GM21381 (cell line): ENCODE results near the gene MIB2.
A peak's percentile ranks its signal among the peaks of the same experiment; 100 is the strongest.
"Not testable (repeated sequence)": the region's sequence is repeated elsewhere in the genome, so short reads cannot be mapped to it uniquely, and the experiment has no call there.

Experiments
- ATAC-seq: cut with Tn5 transposase; IDR thresholded peaks from one replicate; pipeline ENCODE4 v1.9.1; 2021; ENCODE audit warnings: mild to moderate bottlenecking, moderate library complexity; ENCODE audit not compliant: unreplicated experiment

Gene MIB2

DNA sequence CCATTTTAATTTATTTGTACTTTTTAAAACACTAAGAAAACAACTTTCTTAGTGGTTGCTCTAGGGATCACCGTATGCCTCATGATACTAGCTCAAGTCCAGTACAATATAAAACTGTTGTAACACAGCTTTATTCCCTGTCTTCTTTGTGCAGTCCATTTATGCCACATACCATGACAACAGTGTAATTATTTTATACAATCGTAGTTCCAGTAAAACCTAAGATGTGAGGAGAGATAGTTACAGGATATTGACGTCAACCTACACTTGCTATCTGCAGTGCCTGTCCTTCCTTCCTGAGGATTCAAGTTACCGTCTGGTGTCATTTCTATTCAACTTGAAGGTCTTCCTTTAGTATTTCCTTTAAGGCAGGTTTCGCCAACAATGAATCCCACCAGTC, 31.0 kb downstream of the MIB2 start:
- ATAC-seq: not testable (repeated sequence)

DNA sequence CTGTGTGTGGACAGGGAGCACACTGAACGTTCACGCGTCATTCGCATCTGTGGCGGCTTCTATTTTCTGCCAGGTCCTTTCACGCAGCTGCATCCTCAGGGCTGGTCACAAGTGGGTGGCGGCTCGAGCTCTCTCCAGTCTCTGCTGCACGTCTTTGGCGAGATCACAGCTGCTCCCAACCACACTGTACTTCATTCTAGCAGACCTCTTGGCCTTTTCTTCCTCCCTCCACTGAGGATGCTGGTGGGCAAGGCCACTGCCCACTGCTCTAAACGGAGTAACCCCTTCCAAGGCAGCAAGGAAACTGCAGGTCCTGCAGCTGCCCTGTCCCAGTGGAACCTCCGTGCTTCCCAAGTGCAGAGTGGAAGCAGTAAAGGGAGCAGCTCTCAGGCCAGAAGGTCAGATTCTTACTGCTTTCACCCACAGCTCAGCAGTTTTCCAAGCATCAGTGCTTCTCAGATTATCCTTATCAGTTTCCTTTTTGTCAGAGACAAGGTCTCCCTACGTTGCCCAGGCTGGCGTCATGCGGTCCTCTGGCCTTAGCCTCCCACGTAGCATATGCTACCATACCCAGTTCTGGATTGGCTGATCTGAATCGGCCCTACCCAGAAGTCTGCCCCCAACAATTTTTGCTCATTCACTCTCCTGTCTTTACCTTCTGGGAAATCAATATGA, 32.4 kb downstream of the MIB2 start:
- not testable (repeated sequence) for ATAC-seq

DNA sequence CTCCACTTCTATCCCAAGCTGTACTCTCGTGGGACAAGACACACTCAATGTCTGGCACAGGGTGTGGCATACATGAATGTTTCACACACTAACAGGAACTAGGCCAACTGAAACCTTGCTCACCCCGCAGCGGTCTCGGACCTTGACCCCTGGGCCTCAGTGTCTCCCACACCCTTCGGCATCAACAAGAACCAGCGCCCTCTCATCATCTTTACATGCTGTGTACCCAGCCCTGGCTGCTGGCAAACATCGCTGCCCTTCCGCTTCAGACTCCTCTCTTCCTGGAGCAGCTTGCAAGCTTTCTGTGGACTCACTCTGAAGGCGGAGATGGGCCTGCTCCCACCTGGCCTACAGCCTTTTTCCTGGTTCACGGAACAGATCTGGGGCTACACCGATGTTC, 33.0 kb downstream of the MIB2 start:
- not testable (repeated sequence) for ATAC-seq

DNA sequence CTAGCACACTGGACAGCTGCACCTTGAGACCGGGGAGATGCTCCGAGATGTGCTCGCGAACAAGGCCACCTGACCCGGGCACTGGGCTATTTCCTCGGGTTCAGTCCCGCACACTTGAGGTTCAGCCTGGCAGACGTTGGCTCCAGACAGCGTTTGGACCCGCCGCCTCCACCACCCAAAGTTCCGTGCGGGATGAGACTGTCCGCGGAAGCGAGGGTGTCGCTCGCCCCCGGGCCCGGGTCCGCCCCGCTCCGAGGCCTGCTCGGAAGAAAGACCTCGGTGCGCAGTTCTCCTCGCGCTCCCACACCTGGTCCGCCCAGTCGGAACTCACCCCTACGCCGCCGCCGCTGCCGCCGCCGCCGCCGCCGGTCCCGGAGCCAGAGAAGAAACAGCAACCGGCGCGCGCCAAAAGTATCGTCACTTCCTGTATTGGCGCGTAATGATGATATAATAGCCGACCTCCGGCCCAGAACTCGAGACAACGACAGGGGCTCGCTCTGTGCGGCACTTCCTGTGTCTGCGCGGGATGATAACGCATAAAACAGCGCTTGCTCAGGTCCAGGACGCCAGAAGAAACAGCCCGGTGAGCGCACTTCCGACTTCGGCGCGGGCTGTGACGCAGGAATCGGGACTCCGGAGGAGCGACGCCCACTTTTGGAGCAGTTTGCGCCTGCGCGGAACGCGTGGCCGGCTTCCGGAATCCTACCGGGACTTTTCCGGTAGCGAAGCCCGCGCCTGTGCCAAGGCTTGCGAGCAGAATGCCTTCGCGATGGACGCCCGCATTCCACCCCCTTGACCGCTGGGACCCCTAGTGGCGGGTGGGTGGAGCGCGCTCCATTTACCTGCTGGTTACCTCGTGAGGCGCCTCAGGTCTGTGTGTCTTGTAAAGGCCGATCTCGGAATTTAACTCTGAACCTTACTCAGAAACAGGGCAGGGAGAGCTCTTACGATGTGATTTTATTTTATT, 43.6 kb downstream of the MIB2 start, which contains the start of gene CDK11B:
CDK11B (minus strand) TSS at position 422 of the 967 bp plus-strand sequence. CDS start 1,519 bp downstream, outside the sequence.
- peak; percentile 84 for ATAC-seq

DNA sequence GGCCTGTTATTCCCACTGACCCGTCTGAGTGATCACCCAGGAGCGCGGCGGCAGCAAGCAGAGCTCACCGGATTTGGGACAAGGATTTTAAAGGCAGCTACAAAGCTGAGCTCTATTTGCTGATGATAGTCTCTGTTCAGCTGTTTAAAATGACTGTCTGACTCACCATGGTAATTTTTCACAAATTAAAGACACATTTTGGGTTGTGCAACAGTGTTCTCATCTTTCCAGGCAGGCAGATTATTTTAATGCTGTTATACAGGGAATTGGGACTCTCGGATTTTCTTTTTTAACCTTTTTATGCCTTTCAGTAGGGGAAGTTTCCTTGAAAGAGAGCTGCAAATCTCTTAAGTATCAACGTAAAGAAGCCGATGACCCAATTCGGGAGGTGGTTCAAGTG, 47.1 kb downstream of the MIB2 start:
- ATAC-seq: not testable (repeated sequence)

DNA sequence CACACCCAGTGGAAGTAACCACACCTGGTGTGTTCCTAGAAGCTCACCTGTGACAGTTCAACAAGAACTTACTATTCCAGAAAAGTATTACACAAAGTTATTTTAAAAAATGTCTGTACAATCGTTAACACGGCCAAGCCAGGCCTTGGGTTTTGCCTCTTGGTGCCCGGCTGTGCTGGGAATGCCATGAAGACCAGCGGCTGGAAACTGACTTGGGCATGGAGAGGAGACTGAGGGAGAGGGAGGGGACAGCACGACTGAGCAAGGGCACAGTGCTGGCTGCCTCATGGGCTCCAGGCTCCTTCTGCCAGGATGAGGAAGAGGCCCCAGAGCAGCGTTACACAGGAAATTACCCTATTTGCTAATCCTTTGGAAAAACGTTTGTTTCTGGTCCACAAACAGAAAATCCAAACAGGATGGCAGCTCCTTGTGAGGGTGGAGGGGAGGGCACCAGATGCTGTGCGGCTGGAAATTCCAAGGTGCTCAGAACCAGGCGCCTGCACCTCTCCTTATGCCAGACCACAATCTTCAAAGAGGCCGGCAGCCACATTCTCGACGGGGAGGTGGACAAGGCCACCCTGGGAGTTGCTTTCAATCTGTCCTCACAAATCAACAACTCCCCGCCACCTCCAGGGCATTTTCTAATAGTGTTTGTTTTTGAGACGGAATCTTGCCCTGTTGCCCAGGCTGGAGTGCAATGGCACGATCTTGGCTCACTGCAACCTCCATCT, 47.7 kb downstream of the MIB2 start:
- ATAC-seq: not testable (repeated sequence)

DNA sequence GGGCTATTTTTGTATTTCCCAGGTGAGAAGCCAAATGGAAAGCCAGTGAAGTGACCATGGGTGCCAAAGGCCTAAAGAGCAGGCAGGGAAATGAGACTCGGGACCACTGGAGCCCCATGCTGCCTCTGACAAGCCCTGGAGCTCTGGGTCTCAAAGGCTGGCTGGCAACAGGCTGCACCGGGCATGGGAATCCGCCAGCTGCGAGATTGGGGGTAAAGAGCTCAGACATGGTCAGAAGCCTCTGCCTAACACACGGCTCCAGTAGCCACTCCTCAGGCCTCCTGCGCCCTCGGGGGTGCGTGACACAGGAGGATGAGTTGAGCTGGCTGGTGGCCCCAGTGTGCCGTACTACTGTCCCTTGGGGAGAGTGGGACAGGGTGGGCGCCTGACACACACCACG, 49.0 kb downstream of the MIB2 start:
- not testable (repeated sequence) for ATAC-seq

DNA sequence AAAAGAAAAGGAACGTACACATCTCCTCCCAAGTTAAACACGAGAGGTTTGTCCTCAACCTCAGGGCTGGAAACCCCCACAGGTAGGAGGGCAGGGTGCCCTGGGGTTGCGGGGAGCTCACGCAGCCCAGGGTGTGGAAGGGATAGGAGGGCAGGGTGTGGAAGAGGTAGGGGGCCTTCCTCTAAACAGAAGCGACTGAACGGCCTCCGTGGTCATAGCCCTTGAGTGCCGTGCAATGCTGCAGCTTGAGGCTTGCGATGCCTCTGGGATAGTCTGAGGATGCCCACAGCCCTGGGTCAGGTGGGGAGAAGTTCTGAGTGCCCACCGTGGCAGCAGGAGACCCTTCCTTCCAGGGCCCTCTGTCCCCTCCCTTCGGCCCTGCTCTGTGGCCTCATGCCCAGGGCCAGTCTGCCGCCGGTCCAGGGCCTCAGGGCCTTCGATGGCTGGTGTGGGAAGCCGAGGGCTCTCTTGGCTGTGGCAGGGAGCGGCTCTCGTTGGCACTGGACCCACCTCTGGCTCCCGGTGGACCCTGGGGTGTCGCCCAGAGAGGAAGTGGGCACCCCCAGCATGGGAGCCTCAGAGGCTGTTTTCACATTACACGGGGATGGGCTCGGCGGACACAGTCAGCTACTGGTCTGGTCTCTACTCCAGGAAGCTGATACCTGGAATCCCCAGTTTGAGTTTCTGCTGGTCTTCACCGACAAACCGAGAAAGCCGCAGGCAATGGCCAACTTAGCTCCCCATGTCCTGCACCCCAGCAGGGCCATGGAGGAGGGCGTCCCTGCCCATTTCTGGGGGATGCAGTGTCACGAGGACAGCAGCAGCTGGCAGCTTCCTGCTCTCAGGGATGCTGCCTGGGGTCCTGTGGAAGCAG, 49.9 kb downstream of the MIB2 start:
- no peak for ATAC-seq

DNA sequence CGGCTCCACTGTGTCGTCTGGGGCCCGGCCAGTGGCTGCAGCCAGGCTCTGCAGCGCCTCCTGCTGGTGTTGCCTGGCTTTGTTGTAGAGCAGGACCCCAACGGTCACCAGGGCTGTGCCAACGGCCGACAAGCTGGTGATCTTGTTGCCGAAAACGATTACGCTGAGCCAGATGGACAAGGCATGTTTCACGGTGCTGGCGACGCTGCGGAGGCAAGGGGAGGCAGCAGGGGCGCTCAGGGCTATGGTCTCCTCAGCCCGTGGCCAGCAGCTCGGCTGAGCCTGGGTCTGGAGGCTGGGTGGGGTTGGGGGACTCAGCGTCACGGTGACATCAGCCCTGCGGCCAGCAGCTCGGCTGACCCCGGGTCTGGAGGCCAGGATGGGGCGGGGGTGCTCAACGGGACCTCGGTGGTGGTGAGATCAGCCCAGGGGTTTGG, 50.5 kb downstream of the MIB2 start:
- ATAC-seq: no peak

DNA sequence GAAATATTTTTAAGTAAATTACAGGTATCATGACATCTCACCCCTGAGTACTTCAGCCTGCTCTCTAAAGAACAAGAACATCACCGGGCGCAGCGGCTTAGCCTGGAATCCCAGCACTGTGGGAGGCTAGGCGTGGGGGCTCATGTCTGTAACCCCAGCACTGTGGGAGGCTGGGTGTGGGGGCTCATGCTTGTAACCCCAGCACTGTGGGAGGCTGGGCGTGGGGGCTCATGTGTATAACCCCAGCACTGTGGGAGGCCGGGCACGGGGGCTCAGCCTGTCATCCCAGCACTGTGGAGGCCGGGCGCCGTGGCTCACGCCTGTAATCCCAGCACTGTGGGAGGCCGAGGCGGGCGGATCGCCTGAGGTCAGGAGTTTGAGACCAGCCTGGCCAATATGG, 51.2 kb downstream of the MIB2 start:
- no peak for ATAC-seq

DNA sequence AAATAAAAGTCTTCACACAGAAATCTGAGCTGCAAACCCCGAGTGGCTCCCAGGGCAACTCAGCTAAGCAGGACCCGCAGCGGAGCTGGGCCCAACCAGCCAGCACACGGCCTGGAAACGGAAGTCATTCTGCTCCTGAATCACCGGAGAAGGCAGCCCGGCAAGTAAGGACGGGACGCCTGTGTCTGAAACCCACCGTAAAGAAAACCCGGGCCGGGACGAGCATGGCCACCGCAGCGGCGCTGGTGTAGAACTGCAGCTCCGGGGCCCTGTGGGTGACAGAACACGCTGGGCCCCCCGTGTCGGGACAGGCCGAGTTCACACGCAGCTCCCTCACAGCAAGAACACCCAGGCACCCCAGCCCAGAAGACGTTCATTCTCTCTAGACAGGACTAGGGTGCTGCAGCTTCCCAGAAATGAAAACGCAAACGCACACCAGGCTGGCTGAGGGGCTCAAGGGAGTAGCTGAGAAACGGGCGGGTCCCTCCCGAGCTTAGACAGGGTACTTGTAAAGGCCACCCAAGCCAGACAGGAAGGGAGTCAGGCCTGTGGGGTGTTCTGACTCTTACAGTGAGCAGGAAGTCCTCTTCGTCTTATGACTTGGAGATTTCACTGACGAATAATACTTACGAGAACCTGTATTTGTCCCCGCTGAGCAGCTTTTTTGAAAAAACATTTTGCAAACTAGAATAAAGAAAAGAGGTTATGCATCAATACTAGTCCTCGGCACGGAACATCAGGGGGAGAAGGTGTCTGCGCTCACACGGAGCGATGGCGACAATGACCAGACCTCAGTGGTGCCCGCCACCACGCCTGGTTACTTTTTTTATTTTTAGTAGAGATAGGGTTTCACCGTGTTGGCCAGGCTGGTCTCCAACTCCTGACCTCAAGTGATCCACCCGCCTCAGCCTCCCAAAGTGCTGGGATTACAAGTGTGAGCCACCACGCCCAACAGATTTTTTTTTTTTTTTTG, 54.5 kb downstream of the MIB2 start:
- ATAC-seq: no peak

DNA sequence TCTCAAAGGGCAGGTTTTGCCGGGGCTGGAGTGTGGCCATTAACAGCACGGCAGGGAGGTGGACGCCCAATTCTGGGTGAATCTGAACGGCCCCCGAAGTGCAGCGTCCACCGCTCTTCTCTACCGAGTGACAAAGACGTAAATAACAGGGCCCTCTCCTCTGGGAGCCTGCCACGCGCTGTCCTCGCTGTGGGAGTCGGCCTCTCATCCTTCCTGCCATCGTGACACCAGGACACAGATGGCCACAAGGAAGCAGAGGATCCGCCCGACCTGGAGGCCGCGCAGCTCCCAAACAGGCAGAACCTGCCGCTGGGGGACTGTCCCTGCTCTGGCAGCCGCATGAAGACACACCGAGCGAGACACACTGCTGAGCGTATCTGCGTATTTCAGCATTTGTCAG, 55.6 kb downstream of the MIB2 start:
- no peak for ATAC-seq

DNA sequence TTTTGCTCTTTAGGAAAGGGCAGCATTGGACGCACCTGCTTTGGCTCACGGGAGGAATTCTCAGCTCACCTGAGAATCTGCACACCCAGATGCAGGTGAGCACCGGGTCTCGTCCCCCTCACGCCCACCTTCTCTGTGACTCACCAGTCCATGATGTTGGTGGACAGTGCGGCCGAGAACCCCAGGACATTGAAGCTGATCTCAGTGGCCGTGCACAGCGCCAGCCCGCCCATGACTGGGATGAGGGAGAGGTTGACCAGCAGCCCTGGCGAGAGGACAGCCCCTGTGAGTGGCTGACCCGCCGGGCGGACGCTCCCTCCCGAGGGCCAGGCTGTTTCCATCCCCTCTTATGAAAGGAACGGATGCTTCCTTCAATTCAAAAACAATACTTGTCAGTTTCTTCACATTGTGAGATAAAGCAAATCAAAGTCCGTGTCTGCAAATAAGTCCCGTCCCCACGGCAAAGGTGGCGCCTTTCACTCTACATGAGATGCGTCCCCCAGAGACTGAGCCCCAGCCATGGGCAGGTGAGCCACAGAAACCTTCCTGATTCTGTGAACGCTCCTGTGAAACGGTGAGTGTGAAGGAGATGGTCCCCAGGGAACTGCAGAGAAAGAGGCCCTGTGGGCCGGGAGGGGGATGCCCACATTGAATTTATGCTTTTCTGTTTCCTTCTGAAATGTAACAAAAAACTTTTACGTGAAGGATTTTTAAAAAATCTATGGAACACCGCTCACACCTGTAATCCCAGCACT, 56.2 kb downstream of the MIB2 start:
- no peak for ATAC-seq

DNA sequence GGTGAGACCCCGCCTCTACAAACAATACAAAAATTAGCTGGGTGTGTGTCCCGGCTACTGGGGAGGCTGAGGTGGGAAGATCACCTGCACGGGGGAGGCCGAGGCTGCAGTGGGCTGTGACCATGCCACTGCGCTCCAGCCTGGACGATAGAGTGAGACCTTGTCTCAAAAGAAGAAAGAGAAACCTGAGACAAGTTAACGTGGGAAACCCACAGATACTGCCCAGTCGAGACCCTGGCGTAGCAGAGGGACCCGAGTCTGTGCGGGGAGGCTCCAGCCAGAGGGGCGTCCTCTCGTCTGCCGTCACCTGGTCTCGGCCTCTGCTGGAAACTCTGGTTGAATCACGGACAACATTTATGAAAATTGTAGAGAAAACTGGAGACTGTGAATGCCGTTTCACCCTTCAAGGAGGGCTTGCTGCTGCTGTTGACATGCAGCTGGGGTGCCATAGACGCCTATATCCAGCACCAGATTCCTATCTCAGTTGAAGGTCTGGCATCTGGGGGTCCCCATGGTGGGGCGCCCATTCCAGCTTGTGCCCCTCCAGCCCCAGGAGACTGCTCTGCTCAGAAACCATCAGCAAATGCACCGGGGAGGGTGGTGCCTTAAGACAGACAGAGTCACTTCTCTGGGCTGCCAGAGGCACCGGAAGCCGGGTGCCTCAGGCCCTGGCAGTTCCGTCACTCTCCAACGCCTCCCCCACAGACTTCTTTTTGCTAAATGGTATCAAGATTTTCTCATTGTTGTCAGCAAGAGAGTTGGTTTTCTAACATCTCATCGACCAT, 57.1 kb downstream of the MIB2 start:
- ATAC-seq: no peak

DNA sequence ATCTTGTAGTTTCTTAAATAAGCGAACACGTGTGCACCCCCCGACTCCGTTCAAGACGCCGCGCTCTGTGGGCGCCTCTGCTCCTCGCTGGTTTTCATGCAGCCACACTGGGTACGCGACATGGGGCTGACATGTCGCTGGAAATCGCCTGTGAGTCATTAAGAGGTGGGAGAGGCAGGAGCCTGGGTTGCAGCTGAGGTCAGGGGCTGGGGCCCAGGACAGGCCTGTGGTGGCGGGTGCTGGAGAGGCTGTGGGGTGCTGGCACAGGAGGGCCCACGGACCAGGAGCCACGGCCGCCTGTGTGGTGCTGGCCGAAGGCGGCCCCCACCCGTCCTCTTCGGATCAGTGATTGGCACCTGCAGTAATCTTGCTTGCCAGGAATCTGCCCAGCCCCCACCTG, 59.5 kb downstream of the MIB2 start:
- ATAC-seq: not testable (repeated sequence)

DNA sequence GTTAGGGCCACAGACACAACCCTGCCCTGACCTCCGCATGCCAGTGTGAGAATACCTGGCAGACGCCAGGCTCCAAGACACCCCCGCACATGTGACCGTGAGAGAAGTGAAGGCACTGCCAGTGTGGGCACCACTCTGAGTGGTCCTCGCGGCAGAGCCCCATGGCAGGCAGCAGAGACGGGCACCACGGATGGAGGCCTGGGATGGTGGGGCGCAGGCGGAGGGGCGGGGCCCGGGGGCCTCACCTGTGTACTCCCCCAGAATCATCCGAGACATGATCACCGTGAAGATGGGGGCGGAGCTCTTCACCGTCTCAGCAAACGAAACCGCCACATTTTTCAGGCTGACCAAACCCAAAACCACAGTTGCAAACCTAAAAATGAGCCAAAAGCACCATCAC, 59.9 kb downstream of the MIB2 start:
- not testable (repeated sequence) for ATAC-seq

DNA sequence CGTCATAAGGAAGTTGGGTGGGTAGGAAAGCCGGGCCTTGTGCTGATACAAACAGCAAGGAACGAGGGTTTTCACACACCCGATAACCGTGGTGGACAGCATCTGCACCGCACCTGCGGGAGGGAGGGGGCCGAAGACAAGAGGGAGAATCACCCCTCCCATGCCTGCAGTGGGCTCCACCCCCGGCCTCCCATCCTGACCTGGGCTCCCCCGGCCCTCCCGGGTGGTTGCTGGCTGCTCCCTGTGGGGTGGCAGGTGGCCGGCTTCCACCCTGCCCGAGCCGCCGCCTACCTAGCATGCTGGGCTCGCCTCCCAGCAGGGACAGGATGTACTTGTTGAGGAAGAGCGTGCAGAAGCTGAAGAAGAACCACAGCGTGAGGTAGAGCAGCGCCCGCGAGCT, 60.8 kb downstream of the MIB2 start:
- not testable (repeated sequence) for ATAC-seq
